SU-DHL-6 (cell line): ENCODE measurements around the gene ADAMTS3.

Experiments used
- H2AFZ ChIP-seq: fragments of 200-600 bp; sonication (generic); 2 replicates; pipeline ENCODE4 v1.6.1; 2014; ENCODE audit warnings: low read depth, mild to moderate bottlenecking, moderate library complexity, mixed read lengths, antibody characterized with exemption, low read length; ENCODE audit not compliant: severe bottlenecking
- H3F3A ChIP-seq: fragments of 200-600 bp; shearing (Covaris generic); 2 replicates; pipeline ENCODE4 v1.6.0; 2016; ENCODE audit warnings: antibody characterized with exemption, mild to moderate bottlenecking; ENCODE audit not compliant: insufficient read depth
- H3K27ac ChIP-seq: fragments of 200-600 bp; sonication (generic); 2 replicates; pipeline ENCODE4 v1.5.1; 2016; ENCODE audit warnings: low read depth, mild to moderate bottlenecking, low read length, moderate library complexity, mixed read lengths
- H3K27me3 ChIP-seq: fragments of 200-600 bp; sonication (generic), shearing (Covaris generic); 2 replicates; pipeline ENCODE4 v1.6.0; 2014; ENCODE audit warnings: mild to moderate bottlenecking, low read length
- H3K36me3 ChIP-seq: fragments of 200-600 bp; sonication (generic); 2 replicates; pipeline ENCODE4 v1.6.1; 2014; ENCODE audit warnings: mild to moderate bottlenecking, low read length, mixed read lengths
- H3K4me2 ChIP-seq: fragments of 300-600, 200-600 bp; shearing (Covaris generic), sonication (generic); 2 replicates; pipeline ENCODE4 v1.6.0; 2014; ENCODE audit warnings: low read length, low read depth, mild to moderate bottlenecking; ENCODE audit not compliant: poor library complexity, severe bottlenecking
- H3K4me3 ChIP-seq: fragments of 200-600 bp; sonication (generic); 2 replicates; pipeline ENCODE4 v1.5.1; 2014; ENCODE audit warnings: antibody characterized with exemption, low read length, mild to moderate bottlenecking, mixed read lengths; ENCODE audit not compliant: insufficient read depth, poor library complexity, severe bottlenecking
- H3K79me2 ChIP-seq: fragments of 200-600 bp; sonication (generic); 2 replicates; pipeline ENCODE4 v1.6.1; 2014; ENCODE audit warnings: mild to moderate bottlenecking, low read length, moderate library complexity; ENCODE audit not compliant: insufficient read depth
- H3K9ac ChIP-seq: fragments of 200-600 bp; sonication (generic); 2 replicates; pipeline ENCODE4 v1.7.0; 2014; ENCODE audit warnings: mild to moderate bottlenecking, low read length
- H3K9me2 ChIP-seq: fragments of 200-600 bp; sonication (generic); replicated peaks from 2 replicates; pipeline ENCODE4 v1.6.1; 2014; ENCODE audit warnings: low read length; ENCODE audit not compliant: insufficient read depth
- H3K9me3 ChIP-seq: fragments of 200-600 bp; sonication (generic); 2 replicates; pipeline ENCODE4 v1.6.1; 2014; ENCODE audit warnings: low read length, mixed read lengths; ENCODE audit not compliant: insufficient read depth
- H4K20me1 ChIP-seq: fragments of 200-600 bp; sonication (generic); 2 replicates; pipeline ENCODE4 v1.6.1; 2014; ENCODE audit warnings: low read depth, mild to moderate bottlenecking, antibody characterized with exemption, low read length, moderate library complexity, mixed read lengths
- CTCF ChIP-seq: fragments of 200-600 bp; sonication (generic); IDR thresholded peaks from one replicate; pipeline ENCODE4 v1.5.1; 2017; ENCODE audit warnings: antibody characterized with exemption, mild to moderate bottlenecking, low read length, moderate library complexity; ENCODE audit not compliant: insufficient read depth, poor library complexity, severe bottlenecking
- EZH2phosphoT487 ChIP-seq: fragments of 200-600 bp; sonication (generic), shearing (Covaris generic); conservative IDR thresholded peaks from 2 replicates; pipeline ENCODE4 v1.6.1; 2018; ENCODE audit warnings: mild to moderate bottlenecking, antibody characterized with exemption, low read length, moderate library complexity, mixed read lengths

The ADAMTS3 gene

GRCh38 chr4:72318421-72319170 lies 250.4 kb downstream of the ADAMTS3 start:
- H3K4me2 ChIP-seq = no peak overlapping the region
- no peaks in the 10 kb centered on the region for H4K20me1 ChIP-seq
- no peaks in the 10 kb centered on the region for H3K27me3 ChIP-seq
- no peak for TF ChIP-seq CTCF
- no peak for TF ChIP-seq EZH2phosphoT487
- no peaks in the 10 kb centered on the region for H3F3A ChIP-seq
- no peaks in the 10 kb centered on the region for H3K9me2 ChIP-seq
- H3K9ac ChIP-seq = no peak overlapping the region
- no peak overlapping the region for H3K27ac ChIP-seq
- H3K79me2 ChIP-seq = no peaks in the 10 kb centered on the region
- H3K36me3 ChIP-seq = no peaks in the 10 kb centered on the region
- no peak overlapping the region for H2AFZ ChIP-seq
- no peak overlapping the region for H3K4me3 ChIP-seq
- H3K9me3 ChIP-seq = no peaks in the 10 kb centered on the region

- Histone ChIP-seq H3K4me2 (no peak overlapping the region), H2AFZ (no peak overlapping the region), H4K20me1 (no peaks in the 10 kb centered on the region), H3F3A (no peaks in the 10 kb centered on the region), H3K79me2 (no peaks in the 10 kb centered on the region), H3K9me3 (no peaks in the 10 kb centered on the region), H3K9ac (no peak overlapping the region), H3K36me3 (no peaks in the 10 kb centered on the region), H3K27ac (no peak overlapping the region), H3K9me2 (no peaks in the 10 kb centered on the region), H3K4me3 (no peak overlapping the region), H3K27me3 (no peaks in the 10 kb centered on the region)
- TF ChIP-seq CTCF = no peak
- TF ChIP-seq EZH2phosphoT487 = no peak
Observed at GRCh38 chr4:72314869-72315268, 254.2 kb downstream of the ADAMTS3 start.

- Histone ChIP-seq H3K4me2 (no peak overlapping the region), H3K9me2 (no peaks in the 10 kb centered on the region), H3K27ac (no peak overlapping the region), H3K9me3 (no peaks in the 10 kb centered on the region), H4K20me1 (no peaks in the 10 kb centered on the region), H3K79me2 (no peaks in the 10 kb centered on the region), H2AFZ (no peak overlapping the region), H3K36me3 (no peaks in the 10 kb centered on the region), H3K4me3 (no peak overlapping the region), H3F3A (no peaks in the 10 kb centered on the region), H3K9ac (no peak overlapping the region), H3K27me3 (no peaks in the 10 kb centered on the region)
- TF ChIP-seq EZH2phosphoT487 (no peak), CTCF (no peak)
Observed at GRCh38 chr4:72313121-72313520, 255.9 kb downstream of the ADAMTS3 start.
